ENCODE data around the gene ENPP7. TPM values are rescaled to one million over a fixed set of nuclear protein-coding genes. Genes with fewer than 3 reads are reported as not detected.

ENPP7 gene
- total RNA-seq, 1 donor from 2014 or later: not detected

DNA sequence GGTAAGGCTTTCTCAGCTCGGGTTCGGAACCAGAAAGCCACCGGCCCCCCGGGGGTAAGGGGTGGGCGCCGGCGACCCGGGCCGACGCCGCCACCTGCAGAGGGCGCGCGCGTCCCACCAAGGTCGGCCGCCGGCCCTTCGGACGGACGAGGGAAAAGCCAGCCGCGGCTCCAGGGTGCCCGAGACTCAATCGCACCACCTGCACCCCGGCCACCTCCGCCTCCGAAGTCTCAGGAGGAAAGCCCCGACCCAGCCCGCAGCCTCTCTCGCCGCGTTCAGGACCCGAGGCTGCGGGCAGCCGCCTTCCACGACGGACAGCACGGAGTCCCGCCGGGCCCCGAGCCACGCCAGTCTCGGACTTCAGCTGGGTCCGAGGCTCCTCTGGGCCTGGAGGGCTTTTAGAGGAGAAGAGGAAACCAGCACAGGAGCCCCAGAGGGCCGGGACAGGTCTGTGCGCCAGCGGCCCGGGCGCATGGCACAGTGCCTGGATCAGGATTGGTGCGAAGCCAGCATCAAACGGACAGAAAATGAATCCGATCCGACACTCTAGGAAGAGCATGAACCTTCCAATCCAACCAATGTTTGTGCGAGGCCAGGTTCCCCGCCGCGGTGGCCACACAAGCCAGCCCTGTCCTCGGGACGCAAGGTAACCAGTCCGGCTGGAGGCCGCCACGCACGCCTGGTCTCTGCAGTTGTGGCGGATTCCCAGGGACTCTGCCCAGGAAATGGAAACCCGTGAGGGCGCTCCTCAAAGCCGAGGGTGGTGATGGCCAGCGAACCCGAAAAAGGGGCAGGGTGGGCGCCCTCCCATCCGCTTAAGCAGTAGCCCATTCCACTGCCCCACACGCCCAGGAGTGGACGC, 59.4 kb downstream of the ENPP7 start:
- DNase-seq (ENCODE audit: low read depth in 2 of 2): peak; percentile 47 to 56

DNA sequence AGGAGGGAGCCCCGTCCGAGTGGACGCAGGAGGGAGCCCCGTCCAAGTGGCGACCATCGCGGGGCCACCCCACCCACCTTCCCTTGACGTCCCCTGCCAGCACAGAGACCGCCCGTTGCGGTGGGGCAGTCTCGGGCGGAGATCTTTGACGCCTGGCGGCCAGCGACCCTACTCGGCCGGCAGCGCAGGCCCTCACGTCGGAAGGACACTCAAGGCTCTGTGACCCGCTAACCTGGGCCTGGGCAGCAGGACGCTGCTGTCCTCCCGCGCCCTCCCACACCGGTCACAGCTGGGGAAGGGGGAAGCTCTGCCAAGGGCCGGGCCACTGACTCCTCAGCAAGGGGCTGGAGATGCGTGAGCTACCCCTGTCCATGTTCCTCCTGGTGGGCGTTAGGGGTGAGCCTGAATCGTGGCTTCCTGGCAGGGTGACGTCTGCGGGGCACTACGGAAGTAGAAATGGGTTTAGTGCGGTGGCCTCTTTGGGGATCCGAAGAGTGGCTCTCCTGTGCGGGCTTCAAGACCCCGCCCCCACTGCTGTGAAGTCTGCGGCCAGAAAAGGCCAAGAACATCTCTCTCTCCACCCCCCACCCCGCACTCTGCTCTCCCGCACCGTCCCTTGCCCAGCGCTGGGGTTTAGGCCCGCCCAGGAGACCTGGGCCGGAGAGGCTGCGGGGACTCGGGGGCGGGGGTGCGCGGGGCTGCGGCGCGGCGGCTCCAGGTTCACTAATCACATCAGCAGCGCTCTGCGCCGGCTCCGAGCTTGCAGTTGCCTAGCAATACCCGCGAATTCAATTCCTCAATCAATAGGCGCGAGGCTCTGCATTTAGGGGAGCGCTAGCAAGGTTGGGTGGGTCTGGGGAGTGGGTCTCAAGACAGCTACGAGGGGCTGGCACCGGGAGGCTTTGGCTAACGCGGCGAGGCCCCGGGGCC, 60.3 kb downstream of the ENPP7 start:
- DNase-seq (ENCODE audit: low read depth in 2 of 2): no peak

- DNase-seq (ENCODE audit: low read depth in 2 of 2): no peak
These were observed 61.0 kb downstream of the ENPP7 start for GRCh38 chr17:79791735-79792161.

Other genes with a start within 250 kb of the ENPP7 start
- gene RBFOX3, start 119.9 kb upstream of the ENPP7 start, total RNA-seq: not detected in 2 replicates
- gene CBX2, start 47.2 kb downstream of the ENPP7 start, total RNA-seq: 4.6 and 5.2 TPM in 2 replicates
- gene CBX8, start 66.1 kb downstream of the ENPP7 start, total RNA-seq: 1.3 and 2.0 TPM in 2 replicates
- gene CBX4, start 108.5 kb downstream of the ENPP7 start, total RNA-seq: 7.2 and 8.3 TPM in 2 replicates